ENCODE results near the gene ITPR2. TPM values are rescaled to one million over a fixed set of nuclear protein-coding genes. Genes with fewer than 3 reads are reported as not detected.

The ITPR2 gene
- polyA plus RNA-seq, 4 donors: 12.7 to 16.7 (median 13.7) TPM

DNA sequence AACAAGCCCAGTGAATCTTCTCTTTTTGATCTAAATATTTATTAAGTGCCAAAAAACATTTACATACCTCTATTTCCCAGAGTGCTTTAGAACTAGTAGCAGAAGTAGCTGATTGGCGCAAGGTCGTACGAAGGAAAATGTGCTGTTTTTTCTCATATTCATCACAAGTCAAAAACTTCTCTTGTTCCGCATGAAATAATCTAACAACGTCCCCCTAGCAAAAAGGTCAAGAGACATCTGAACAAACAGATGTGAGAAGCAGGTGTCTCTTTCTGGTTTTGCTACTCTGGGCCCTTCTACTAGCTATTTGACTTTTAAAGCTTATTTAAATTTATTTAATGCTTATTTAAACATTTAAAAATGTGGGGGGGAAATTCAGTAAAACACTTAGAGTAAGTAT is 117.8 kb downstream of the ITPR2 start:
- DNase-seq (ENCODE audit: low read depth in 4 of 4, low spot score in 3 of 4): no peak

DNA sequence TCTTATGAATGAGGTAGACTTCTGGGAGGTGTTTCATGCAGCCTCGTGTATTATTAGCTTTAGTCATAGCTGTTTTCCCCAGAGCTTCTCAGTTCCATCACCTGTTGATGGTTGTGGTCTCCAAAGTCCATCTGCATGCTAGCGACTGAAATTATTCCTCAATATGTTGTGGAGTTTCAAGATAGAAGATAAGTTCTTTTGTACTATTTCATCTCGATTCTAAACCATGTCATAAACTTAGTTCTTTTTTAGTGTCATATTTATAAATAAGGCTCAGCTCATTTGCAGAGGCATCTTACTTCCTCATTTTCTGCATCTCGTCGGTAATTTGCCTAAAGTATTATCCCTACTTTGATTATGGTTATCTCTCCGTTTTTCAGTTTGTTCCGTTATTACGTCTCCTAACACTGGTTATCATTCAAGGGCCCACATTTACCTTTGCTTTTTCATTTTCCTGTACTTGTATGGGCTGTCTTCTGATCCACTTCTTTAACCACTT is 119.1 kb downstream of the ITPR2 start:
- no peak for DNase-seq (ENCODE audit: low read depth in 4 of 4, low spot score in 3 of 4)

DNA sequence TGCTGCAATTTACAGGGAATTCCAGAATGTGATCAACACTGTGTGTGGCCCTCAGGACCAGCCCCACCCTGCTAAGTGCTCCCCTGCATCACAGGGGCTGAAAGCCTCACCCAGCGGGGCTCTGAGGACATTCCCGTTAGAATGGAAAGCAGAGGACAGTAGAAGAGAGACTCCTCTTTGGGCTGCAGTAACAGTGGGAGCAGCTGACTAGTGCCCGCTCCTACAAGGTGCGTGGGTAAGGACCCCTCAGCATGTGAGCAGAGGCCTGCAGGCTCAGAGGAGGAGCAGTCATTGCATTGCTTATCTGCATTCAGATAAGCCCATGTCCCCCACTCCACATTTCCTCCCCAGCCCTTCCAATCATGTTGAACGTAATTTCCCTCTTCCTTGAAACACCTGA is 120.1 kb downstream of the ITPR2 start:
- no peak for DNase-seq (ENCODE audit: low read depth in 4 of 4, low spot score in 3 of 4)

- DNase-seq (ENCODE audit: low read depth in 4 of 4, low spot score in 3 of 4): no peak
Observed at GRCh38 chr12:26711569-26711968, 121.4 kb downstream of the ITPR2 start.

- DNase-seq (ENCODE audit: low read depth in 4 of 4, low spot score in 3 of 4): no peak
Observed at GRCh38 chr12:26711072-26711471, 121.9 kb downstream of the ITPR2 start.

DNA sequence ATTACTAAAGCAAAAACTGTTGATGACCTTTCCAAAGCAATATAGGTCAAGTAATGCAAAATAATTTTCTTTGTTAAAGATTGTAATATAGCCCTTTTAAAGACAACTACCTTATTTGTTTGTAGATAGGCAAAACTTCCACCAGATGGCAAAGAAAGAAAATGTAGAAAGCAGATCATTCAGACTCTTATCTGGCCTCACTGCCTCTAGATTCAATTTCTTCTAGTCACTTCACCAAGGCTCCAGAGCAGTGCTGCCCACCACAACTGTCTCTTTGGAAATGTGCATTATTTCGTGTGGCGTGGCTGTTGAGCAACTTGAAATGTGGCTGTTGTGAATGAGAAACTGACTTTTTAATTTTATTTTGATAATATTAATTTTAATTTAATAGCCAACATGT is 127.1 kb downstream of the ITPR2 start:
- DNase-seq (ENCODE audit: low read depth in 4 of 4, low spot score in 3 of 4): no peak

DNA sequence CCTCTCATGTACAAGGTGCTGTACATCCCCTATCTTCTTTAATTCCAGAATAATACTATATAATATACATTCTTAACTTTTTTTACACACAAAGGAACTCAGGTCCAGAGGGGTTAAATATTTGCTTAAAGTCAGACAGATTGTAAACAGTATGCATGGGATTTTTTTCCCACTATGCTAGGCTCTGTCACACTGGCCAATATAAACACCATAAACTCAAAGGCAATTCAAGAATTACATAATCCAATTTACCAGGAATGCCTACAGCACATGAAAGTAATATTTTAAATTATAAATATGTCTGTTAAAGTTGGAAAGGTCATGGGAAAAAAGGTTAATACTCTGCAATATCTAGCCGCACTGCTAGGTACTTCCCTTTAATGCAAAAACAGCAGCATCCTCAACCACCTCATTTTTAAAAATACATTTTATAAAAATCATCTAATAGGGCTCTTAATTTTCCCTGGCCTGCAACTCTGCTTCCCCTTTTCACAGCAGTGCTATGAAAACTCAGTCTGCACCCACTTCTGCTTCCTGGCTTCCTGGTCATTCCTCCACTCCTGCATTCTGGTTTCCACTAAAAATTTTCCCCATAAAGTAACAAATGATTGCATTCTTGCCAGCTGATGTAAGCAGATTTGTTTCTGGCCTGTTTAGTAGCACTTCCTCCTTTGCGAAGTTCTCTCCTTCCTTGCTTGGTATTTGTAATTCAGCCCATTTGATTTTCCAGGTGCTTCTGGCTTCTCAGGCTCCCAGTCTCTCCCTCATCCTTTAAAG is 128.1 kb downstream of the ITPR2 start:
- no peak for DNase-seq (ENCODE audit: low read depth in 4 of 4, low spot score in 3 of 4)

DNA sequence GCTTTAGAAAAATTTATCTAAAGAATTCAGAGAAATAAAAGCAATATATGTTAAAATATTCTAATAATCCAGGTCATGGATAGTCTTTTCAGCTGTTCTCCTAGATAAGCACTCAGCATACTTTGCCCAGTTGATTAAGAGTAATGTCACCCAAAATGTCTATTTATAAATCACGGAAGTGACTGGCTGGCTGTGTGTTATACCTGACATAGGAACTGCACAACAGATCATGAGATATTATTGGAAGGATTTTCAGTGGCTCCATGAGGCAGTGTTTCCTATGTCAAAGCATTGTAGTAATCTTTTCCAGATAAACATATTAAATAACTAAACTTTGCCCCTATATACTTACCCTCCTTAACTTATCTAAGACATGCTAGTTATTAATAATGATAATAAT is 128.8 kb downstream of the ITPR2 start:
- no peak for DNase-seq (ENCODE audit: low read depth in 4 of 4, low spot score in 3 of 4)

DNA sequence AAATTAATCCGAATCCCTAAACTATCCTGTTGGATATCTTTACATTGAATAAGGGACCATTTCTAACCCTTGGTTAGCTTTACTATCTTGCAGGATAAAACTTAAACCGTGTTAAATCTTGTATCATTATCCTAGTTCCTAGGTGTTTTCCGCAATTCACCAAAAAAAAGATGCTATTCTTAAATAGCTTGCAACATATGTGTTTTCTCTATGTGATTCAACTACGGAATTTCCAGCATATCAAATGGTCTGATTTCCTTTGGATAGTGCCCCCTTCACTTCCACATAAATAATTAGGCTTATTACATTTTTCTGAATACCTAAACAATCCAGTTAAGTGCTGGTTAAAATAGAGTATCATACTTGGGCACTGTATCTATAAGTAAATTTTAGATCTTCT is 130.3 kb downstream of the ITPR2 start:
- DNase-seq (ENCODE audit: low read depth in 4 of 4, low spot score in 3 of 4): no peak

DNA sequence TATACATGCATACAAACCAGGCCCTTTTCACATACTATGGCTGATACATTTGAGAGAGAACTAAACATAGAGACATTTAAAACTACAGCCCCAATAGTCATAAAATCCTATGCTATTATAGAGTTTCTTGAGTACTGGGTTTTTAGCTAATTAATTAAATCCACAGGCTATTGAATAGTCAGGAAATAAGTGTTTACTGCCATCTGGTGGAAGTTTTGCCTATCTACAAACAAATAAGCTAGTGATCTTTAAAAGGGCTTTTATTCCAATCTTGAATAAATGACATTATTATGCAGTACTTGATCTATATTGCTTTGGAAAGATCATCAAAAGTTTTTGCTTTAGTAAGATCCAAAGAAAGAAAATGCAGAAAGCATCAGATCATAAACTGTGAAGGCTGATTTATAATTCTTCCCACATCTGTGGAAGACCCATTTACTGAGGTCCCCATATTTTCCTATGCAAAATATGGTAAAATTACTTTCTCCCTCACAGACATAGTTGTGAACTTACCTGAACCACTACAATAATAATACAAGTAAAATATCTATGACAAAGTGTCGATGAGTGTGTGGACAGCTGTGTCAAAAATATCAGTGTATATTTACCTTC is 131.3 kb downstream of the ITPR2 start:
- DNase-seq (ENCODE audit: low read depth in 4 of 4, low spot score in 3 of 4): no peak

DNA sequence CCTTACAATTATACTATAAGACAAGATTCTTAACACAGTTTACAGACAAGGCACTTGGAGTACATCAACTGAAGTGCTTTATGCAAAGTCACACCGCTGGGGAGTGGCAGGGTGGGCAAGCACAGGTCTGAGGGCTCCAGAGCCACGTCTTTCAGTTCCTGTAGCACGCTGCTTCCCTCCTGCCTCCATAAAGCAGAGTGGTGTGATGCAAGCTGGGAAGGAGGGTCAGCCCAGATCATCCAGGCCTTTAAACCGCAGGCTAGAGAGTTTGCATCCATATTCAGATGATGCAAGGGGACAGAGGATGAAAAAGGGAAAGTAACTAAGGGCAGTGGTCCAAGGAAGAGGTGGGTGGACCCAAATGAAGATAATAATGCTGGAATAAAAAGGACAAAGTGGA is 132.6 kb downstream of the ITPR2 start:
- DNase-seq (ENCODE audit: low read depth in 4 of 4, low spot score in 3 of 4): no peak

GRCh38 chr12:26699237-26699636 is 133.8 kb downstream of the ITPR2 start:
- DNase-seq (ENCODE audit: low read depth in 4 of 4, low spot score in 3 of 4): no peak

GRCh38 chr12:26698186-26698585 is 134.8 kb downstream of the ITPR2 start:
- DNase-seq (ENCODE audit: low read depth in 4 of 4, low spot score in 3 of 4): no peak

GRCh38 chr12:26697217-26697616 is 135.8 kb downstream of the ITPR2 start:
- DNase-seq (ENCODE audit: low read depth in 4 of 4, low spot score in 3 of 4): no peak

- no peak for DNase-seq (ENCODE audit: low read depth in 4 of 4, low spot score in 3 of 4)
Observed at GRCh38 chr12:26696613-26697092, 136.3 kb downstream of the ITPR2 start.

- no peak for DNase-seq (ENCODE audit: low read depth in 4 of 4, low spot score in 3 of 4)
Observed at GRCh38 chr12:26696048-26696612, 136.9 kb downstream of the ITPR2 start.

GRCh38 chr12:26694402-26694801 is 138.6 kb downstream of the ITPR2 start:
- no peak for DNase-seq (ENCODE audit: low read depth in 4 of 4, low spot score in 3 of 4)

- DNase-seq (ENCODE audit: low read depth in 4 of 4, low spot score in 3 of 4): no peak
Observed at GRCh38 chr12:26692407-26692806, 140.6 kb downstream of the ITPR2 start.

GRCh38 chr12:26691234-26691970 is 141.6 kb downstream of the ITPR2 start:
- peak in 2 of 4 donors; percentile 15 to 18 for DNase-seq (ENCODE audit: low read depth in 4 of 4, low spot score in 3 of 4)

- DNase-seq (ENCODE audit: low read depth in 4 of 4, low spot score in 3 of 4): no peak
Observed at GRCh38 chr12:26690601-26691000, 142.4 kb downstream of the ITPR2 start.

DNA sequence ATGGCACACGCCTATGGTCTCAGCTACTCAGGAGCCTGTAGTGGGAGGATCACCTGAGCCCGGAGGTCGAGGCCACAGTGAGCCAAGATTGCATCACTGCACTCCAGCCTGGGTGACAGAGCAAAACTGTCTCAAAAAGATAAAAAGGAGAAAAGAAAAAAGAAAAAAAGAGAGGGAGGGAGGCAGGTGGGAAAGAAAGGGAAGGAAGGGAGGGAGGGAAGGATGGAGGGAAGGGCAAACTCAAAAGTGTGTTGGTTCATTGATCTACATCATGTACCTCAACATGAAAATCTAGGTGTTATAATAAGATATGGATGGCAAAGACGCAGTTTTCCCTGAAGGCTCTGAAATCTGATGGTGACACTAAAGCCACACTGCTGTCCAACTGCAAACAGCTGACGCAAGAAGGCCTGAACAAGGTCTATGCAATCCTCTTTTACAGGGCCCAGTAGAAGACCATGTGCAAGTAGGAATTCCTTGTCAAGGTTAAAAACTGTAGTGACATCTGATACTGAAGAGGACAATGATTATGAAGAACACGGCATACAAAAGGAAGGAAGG is 143.6 kb downstream of the ITPR2 start:
- no peak for DNase-seq (ENCODE audit: low read depth in 4 of 4, low spot score in 3 of 4)

All from right renal pelvis (tissue), 4 donors.